ENCODE results near the gene SHC3.

SHC3 gene

DNA sequence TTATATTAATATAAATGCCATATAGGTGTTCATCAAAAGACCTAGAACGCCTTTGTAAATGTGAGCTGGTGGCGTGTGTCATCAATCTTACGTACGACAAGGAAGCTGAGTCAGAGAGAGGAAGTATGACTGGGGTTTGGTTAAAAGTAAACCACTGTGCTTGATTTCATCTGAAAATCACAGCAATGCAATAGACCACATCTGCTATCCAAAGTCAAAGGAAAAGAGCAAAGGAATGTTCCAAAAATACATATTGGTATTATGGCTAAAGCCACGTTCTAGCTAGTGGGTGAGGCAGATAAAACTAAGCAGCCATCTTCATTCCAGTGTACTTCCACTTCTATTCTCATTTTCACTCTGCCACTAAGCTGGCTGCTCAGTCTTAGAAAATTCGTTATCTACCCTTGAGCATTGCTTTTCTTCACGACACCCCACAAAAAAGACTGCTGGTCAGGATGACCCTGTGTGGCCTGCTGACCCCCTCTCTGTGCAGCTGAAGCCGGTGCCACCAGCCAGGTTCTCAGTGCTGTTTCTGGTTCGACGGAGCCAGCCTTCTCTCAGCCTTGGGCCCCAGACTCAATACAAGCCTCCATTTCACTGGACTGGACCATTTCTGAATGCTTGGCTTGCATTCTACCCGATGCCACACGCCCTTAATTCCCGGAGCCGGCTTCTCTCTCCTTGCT is 23.8 kb downstream of the SHC3 start:
- no peak overlapping the region for H3K27ac ChIP-seq
- no peak for TF ChIP-seq ZFX (IDR thresholded peaks at IDR 0.05; ENCODE audit: borderline replicate concordance)
- TF ChIP-seq, protein P1, sequence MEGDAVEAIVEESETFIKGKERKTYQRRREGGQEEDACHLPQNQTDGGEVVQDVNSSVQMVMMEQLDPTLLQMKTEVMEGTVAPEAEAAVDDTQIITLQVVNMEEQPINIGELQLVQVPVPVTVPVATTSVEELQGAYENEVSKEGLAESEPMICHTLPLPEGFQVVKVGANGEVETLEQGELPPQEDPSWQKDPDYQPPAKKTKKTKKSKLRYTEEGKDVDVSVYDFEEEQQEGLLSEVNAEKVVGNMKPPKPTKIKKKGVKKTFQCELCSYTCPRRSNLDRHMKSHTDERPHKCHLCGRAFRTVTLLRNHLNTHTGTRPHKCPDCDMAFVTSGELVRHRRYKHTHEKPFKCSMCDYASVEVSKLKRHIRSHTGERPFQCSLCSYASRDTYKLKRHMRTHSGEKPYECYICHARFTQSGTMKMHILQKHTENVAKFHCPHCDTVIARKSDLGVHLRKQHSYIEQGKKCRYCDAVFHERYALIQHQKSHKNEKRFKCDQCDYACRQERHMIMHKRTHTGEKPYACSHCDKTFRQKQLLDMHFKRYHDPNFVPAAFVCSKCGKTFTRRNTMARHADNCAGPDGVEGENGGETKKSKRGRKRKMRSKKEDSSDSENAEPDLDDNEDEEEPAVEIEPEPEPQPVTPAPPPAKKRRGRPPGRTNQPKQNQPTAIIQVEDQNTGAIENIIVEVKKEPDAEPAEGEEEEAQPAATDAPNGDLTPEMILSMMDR (IDR thresholded peaks at IDR 0.05), result no peak

DNA sequence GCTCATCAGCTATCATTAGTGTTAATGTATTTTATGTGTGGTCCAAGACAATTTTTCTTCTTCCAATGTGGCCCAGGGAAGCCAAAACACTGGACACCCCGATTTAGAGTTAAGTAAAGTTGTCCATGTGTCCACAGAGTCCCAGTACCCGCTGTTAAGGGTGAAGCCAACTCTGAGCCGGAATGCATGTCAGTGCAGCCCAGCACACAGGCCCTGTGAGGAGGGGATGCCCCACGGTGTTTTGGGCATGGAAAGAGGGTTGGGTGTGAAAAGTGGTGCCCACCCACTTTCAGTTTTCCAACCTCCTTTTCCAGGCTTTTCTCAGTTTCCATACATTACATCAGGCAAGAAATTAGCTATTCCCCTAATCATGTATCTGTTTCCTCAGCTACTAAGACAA is 24.4 kb downstream of the SHC3 start:
- H3K27ac ChIP-seq, result no peak overlapping the region
- TF ChIP-seq ZFX (IDR thresholded peaks at IDR 0.05; ENCODE audit: borderline replicate concordance), result no peak
- TF ChIP-seq, protein P1 (IDR thresholded peaks at IDR 0.05), result no peak

DNA sequence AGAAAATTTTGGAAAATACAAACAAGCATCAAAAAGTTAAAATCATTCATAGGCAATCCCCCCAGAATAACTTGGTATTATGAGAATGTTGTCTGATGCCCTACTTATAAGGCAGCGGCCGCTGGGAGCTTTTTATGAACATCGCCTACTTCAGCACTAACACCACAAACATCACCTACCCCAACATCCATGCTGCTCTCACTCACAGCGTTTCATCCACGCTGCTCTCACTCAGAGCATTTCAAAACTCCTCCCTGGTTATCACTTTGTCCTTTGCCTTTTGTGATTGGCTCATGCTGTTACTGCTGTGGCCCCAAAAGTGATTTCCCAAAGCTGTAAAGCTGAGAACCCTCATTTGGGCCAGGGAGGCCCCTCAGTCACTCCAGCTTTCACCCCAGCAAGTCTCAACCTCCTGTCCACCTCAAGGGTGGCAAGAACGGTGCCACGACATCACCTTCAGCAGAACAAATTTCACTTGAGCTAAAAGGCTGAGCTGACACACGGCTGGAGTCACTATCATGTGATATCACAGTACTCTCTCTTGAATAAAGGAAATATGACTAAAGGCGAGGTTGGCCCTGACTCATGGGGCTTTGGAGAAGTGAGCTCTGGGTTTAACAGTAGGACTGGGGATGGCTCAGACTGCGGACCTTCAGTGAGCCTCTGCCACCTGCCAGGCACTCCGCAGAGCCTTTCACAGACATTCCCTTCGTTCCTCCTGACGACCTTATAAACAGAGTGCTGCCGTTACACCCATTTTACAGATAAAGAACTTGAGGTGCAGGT is 25.2 kb downstream of the SHC3 start:
- no peak overlapping the region for H3K27ac ChIP-seq
- no peak for TF ChIP-seq ZFX (IDR thresholded peaks at IDR 0.05; ENCODE audit: borderline replicate concordance)
- TF ChIP-seq, protein P1 (IDR thresholded peaks at IDR 0.05), result no peak

DNA sequence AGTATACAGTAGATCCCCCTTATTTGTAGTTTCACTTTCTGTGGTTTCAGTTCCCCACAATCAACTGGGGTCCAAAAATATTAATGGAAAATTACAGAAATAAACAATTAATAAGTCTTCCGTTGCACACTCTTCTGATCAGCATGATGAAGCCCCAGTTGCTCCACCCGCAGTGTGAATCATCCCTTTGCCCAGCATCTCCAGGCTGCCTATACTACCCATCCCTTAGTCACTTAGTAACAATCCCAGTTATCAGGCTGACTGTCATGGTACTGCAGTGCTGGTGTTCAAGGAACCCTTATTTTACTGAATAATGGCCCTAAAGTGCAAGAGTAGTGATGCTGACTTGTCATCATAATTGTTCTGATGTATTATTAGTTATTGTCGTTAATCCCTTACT is 28.9 kb downstream of the SHC3 start:
- no peak overlapping the region for H3K27ac ChIP-seq
- no peak for TF ChIP-seq ZFX (IDR thresholded peaks at IDR 0.05; ENCODE audit: borderline replicate concordance)
- TF ChIP-seq, protein P1 (IDR thresholded peaks at IDR 0.05), result no peak

DNA sequence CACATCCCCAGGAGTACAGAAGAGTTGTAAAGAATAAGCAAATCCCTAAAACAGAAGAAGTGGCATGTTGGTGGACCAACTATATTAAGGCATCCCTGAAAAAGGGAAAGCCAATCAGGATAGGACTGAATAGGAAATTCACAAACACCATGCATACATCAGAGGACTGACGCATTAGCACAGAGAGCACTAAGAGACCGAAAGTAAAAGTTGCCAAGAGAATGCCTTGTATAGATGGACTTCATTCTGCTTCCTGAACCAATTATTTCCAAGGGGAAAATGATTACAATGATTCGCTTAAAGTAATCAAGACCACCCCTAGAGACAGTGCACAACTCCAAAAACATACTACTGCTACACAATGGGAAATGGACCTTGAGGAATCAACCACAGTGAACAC is 33.5 kb downstream of the SHC3 start:
- TF ChIP-seq ZFX (IDR thresholded peaks at IDR 0.05; ENCODE audit: borderline replicate concordance), result no peak
- TF ChIP-seq, protein P1 (IDR thresholded peaks at IDR 0.05), result no peak
- H3K27ac ChIP-seq, result no peak overlapping the region

DNA sequence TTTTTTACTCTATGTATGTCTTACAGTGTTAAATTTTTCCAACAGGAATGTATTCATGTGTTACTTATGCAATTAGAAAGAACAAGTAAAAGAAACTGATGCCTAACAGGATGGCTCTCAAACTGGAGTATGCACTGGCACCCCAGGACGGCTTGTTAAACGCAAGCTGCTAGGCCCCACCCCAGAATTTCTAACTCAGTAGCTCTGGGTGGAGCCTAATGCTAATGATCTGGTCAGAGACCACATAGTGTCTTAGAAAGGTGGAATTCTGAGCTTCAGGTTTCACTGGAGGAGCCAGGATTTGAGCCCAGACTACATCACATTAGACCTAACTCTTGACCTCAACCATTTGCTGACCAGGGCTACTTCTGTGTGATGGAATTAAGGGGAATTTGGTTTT is 34.4 kb downstream of the SHC3 start:
- H3K27ac ChIP-seq, result no peak overlapping the region
- TF ChIP-seq, protein P1 (IDR thresholded peaks at IDR 0.05), result no peak
- TF ChIP-seq ZFX (IDR thresholded peaks at IDR 0.05; ENCODE audit: borderline replicate concordance), result no peak

DNA sequence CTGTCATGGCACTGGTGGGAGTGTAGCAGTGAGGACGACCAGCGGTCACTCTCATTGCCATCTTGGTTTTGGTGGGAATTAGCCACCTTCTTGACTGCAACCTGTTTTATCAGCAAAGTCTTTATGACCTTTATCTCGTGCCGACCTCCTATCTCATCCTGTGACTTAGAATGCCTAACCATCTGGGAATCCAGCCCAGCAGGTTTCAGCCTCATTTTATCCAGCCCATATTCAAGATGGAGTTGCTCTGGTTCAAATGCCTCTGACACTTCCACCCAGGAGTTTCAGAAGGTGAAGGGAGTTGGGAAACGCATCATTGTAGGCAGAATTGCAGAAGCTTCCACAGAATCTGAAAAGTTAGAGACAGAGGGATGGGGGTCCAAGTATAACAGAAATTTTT is 35.4 kb downstream of the SHC3 start:
- TF ChIP-seq, protein P1 (IDR thresholded peaks at IDR 0.05), result no peak
- no peak for TF ChIP-seq ZFX (IDR thresholded peaks at IDR 0.05; ENCODE audit: borderline replicate concordance)
- H3K27ac ChIP-seq, result no peak overlapping the region

Measured in 22Rv1 (cell line).